Rectal smooth muscle tissue (tissue), 1 donor: Measurements from ENCODE around the gene BCAS1.
A peak's percentile ranks its signal among the peaks of the same experiment; 100 is the strongest.

Experiments
- H3K27ac ChIP-seq: one replicate; pipeline ENCODE4 v1.7.0; 2013; ENCODE audit warnings: low read depth, low read length, inconsistent platforms
- H3K27me3 ChIP-seq: one replicate; pipeline ENCODE4 v1.7.0; 2013; ENCODE audit warnings: low read length; ENCODE audit not compliant: control insufficient read depth, insufficient read depth
- H3K36me3 ChIP-seq: one replicate; pipeline ENCODE4 v1.7.0; 2013; ENCODE audit warnings: low read length; ENCODE audit not compliant: control insufficient read depth, insufficient read depth
- H3K4me1 ChIP-seq: one replicate; pipeline ENCODE4 v1.7.0; 2013; ENCODE audit warnings: low read length; ENCODE audit not compliant: control insufficient read depth, insufficient read depth
- H3K4me3 ChIP-seq: one replicate; pipeline ENCODE4 v1.7.0; 2013; ENCODE audit warnings: low read length
- H3K9ac ChIP-seq: one replicate; pipeline ENCODE4 v1.7.0; 2013; ENCODE audit warnings: low read length

Gene BCAS1

GRCh38 chr20:54067606-54068174 is 2.7 kb downstream of the BCAS1 start:
- peaks cover 2% of the 10 kb centered on the region for H3K4me1 ChIP-seq
- no peak overlapping the region for H3K27ac ChIP-seq
- H3K9ac ChIP-seq, result no peak overlapping the region

GRCh38 chr20:54065601-54066038 is 4.8 kb downstream of the BCAS1 start:
- Histone ChIP-seq H3K36me3 (no peaks in the 10 kb centered on the region), H3K4me3 (no peak overlapping the region), H3K4me1 (peaks cover 2% of the 10 kb centered on the region), H3K9ac (no peak overlapping the region), H3K27ac (no peak overlapping the region), H3K27me3 (no peaks in the 10 kb centered on the region)

More at GRCh38 chr20:54067606-54068174, 2.7 kb downstream of the BCAS1 start:
- no peaks in the 10 kb centered on the region for H3K36me3 ChIP-seq
- H3K27me3 ChIP-seq, result no peaks in the 10 kb centered on the region
- peak overlapping the region; percentile 37 for H3K4me3 ChIP-seq

GRCh38 chr20:54064939-54065338 is 5.5 kb downstream of the BCAS1 start:
- no peaks in the 10 kb centered on the region for H3K27me3 ChIP-seq
- H3K27ac ChIP-seq, result no peak overlapping the region
- no peak overlapping the region for H3K9ac ChIP-seq
- H3K4me1 ChIP-seq, result peaks cover 2% of the 10 kb centered on the region
- no peaks in the 10 kb centered on the region for H3K36me3 ChIP-seq
- H3K4me3 ChIP-seq, result no peak overlapping the region

GRCh38 chr20:54063992-54064676 is 6.3 kb downstream of the BCAS1 start:
- peaks cover 2% of the 10 kb centered on the region for H3K4me1 ChIP-seq

GRCh38 chr20:54063580-54063979 is 6.8 kb downstream of the BCAS1 start:
- Histone ChIP-seq H3K4me3 (no peak overlapping the region), H3K9ac (no peak overlapping the region), H3K4me1 (peaks cover 2% of the 10 kb centered on the region), H3K36me3 (no peaks in the 10 kb centered on the region), H3K27me3 (no peaks in the 10 kb centered on the region), H3K27ac (no peak overlapping the region)

More at GRCh38 chr20:54063992-54064676, 6.3 kb downstream of the BCAS1 start:
- Histone ChIP-seq H3K27ac (no peak overlapping the region), H3K4me3 (no peak overlapping the region), H3K36me3 (no peaks in the 10 kb centered on the region), H3K9ac (no peak overlapping the region), H3K27me3 (no peaks in the 10 kb centered on the region)

GRCh38 chr20:54062812-54063280 is 7.5 kb downstream of the BCAS1 start:
- Histone ChIP-seq H3K36me3 (no peaks in the 10 kb centered on the region), H3K4me3 (no peak overlapping the region), H3K9ac (no peak overlapping the region), H3K27ac (no peak overlapping the region), H3K27me3 (no peaks in the 10 kb centered on the region), H3K4me1 (peaks cover 2% of the 10 kb centered on the region)

- Histone ChIP-seq H3K4me3 (no peak overlapping the region), H3K9ac (no peak overlapping the region), H3K27ac (no peak overlapping the region), H3K27me3 (no peaks in the 10 kb centered on the region), H3K4me1 (peaks cover 2% of the 10 kb centered on the region), H3K36me3 (no peaks in the 10 kb centered on the region)
Measured at GRCh38 chr20:54061101-54061881, 9.1 kb downstream of the BCAS1 start.

GRCh38 chr20:54059691-54060364 is 10.6 kb downstream of the BCAS1 start:
- Histone ChIP-seq H3K27ac (no peak overlapping the region), H3K27me3 (no peaks in the 10 kb centered on the region), H3K9ac (no peak overlapping the region), H3K36me3 (no peaks in the 10 kb centered on the region), H3K4me3 (no peak overlapping the region), H3K4me1 (peaks cover 2% of the 10 kb centered on the region)

- Histone ChIP-seq H3K4me1 (peaks cover 2% of the 10 kb centered on the region), H3K4me3 (no peak overlapping the region), H3K36me3 (no peaks in the 10 kb centered on the region), H3K9ac (no peak overlapping the region), H3K27me3 (no peaks in the 10 kb centered on the region), H3K27ac (no peak overlapping the region)
Measured at GRCh38 chr20:54058420-54059139, 11.8 kb downstream of the BCAS1 start.

- Histone ChIP-seq H3K27me3 (no peaks in the 10 kb centered on the region), H3K4me1 (no peaks in the 10 kb centered on the region), H3K36me3 (no peaks in the 10 kb centered on the region), H3K4me3 (no peak overlapping the region), H3K27ac (no peak overlapping the region), H3K9ac (no peak overlapping the region)
Measured at GRCh38 chr20:54056762-54057639, 13.4 kb downstream of the BCAS1 start.

- no peaks in the 10 kb centered on the region for H3K27me3 ChIP-seq
Measured at GRCh38 chr20:54054516-54054915, 15.9 kb downstream of the BCAS1 start.

More at GRCh38 chr20:54054516-54054915, 15.9 kb downstream of the BCAS1 start:
- H3K27ac ChIP-seq, result no peak overlapping the region
- no peaks in the 10 kb centered on the region for H3K36me3 ChIP-seq
- no peak overlapping the region for H3K4me3 ChIP-seq
- no peak overlapping the region for H3K9ac ChIP-seq
- H3K4me1 ChIP-seq, result no peaks in the 10 kb centered on the region
